Activated T-cell treated with anti-CD3 and anti-CD28 coated beads for 4 hours (primary cell): ENCODE data around the gene VWA1.

ENCODE experiments used
- DNase-seq: peaks from one replicate; pipeline ENCODE4 v3.0.0-alpha.2; 2020

The VWA1 gene

DNA sequence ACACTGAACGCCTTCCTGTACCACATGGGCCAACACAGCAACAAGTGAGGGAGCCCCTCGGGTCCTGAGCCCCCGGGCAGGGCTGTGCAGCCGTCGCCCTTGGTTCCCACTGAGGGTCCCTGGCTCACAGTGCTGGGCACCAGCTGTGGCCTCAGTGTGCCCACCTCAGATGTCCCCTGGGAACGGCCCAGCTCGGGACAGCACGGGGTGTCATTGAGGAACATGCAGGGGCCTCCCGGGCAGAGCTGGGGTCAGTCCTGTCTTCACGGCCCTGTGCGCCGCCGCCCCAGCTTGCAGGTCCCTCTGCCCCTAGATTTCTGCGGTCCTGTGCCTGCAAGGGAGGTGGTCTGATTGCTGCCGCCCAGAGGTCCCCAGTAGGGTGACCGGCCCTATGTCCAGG lies 53.7 kb downstream of the VWA1 start:
- DNase-seq = no peak

GRCh38 chr1:1489861-1490260 lies 54.4 kb downstream of the VWA1 start:
- DNase-seq = no peak

DNA sequence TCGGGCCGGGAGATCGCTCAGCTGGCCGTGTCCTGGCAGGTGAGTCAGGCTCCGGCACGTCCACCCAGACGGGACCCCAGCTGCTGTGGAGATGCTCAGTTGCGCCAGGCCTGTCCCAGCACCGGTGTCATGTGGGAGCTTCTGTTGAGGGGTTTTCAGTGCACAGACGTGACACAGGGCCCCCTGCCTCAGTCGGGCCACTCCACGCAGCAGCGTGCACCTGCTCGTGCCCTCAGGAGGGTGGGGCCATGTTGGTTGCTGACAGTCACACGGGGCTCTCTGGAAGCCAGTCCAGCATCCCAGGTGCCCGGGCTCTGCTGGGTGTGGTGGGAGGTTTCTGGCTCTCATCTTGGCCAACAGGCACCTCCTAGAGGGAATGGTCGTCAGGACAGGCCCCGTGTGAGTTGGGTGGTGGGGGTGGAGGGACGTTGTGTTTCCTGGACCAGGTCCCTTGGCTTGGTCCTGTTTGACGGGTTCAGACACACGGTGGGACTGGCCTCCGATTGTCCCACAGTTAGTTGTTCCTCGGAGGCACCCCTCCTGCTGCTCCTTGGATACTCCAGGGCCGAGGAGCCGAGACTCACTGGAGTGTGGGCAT lies 55.2 kb downstream of the VWA1 start:
- DNase-seq = no peak

- DNase-seq = no peak
These were observed 56.1 kb downstream of the VWA1 start for GRCh38 chr1:1491601-1492000.
